H1 (cell line): ENCODE results near the gene GAS7. TPM values are rescaled to one million over a fixed set of nuclear protein-coding genes. Genes with fewer than 3 reads are reported as not detected.

ENCODE experiments used
- CTCF ChIA-PET: fragments of 300-600 bp; sonication (Branson Sonifier 250); formaldehyde crosslinking; loops from one replicate; lab custom pipeline; 2021; ENCODE audit not compliant: partially characterized antibody; lab: Charles Lee
- POLR2A ChIA-PET: fragments of 300-600 bp; sonication (Branson Sonifier 250); formaldehyde crosslinking; loops from one replicate; lab custom pipeline; 2021; ENCODE audit warnings: inconsistent platforms; ENCODE audit not compliant: partially characterized antibody; lab: Charles Lee
- DNase-seq, 2 experiments: peaks; one replicate each; pipeline versions ENCODE4 v3.0.0 to v3.0.0-alpha.2; 2010 to 2022; ENCODE audit warnings: low spot score in 2 of 2, low read depth in 1 of 2, mixed read lengths in 1 of 2
- FAIRE-seq: peaks from 2 replicates; lab custom pipeline; 2011; peaks lifted over from hg19 to GRCh38; lab: Jason Lieb, UNC
- H2AFZ ChIP-seq: 2 replicates; pipeline ENCODE4 v1.8.1; 2012; ENCODE audit warnings: low read length, inconsistent platforms
- H2AK5ac ChIP-seq: 2 replicates; pipeline ENCODE4 v1.6.1; 2013; ENCODE audit warnings: low read depth, low read length
- H2BK120ac ChIP-seq: replicated peaks from 2 replicates; pipeline ENCODE3; 2013; ENCODE audit warnings: low read depth, low read length, inconsistent platforms
- H2BK12ac ChIP-seq: 2 replicates; pipeline ENCODE4 v1.6.1; 2013; ENCODE audit warnings: low read depth, low read length
- H2BK15ac ChIP-seq: 2 replicates; pipeline ENCODE4 v1.6.1; 2013; ENCODE audit warnings: low read length
- H2BK20ac ChIP-seq: 2 replicates; pipeline ENCODE4 v1.6.1; 2013; ENCODE audit warnings: low read length
- H2BK5ac ChIP-seq: 2 replicates; pipeline ENCODE4 v1.6.1; 2013; ENCODE audit warnings: low read depth, low read length
- H3K14ac ChIP-seq: 2 replicates; pipeline ENCODE4 v1.6.1; 2013; ENCODE audit warnings: inconsistent platforms; ENCODE audit not compliant: insufficient read length
- H3K18ac ChIP-seq: 2 replicates; pipeline ENCODE4 v1.6.1; 2013; ENCODE audit warnings: low read length; ENCODE audit errors: extremely low read depth
- H3K23ac ChIP-seq: 2 replicates; pipeline ENCODE4 v1.6.1; 2013; ENCODE audit warnings: inconsistent platforms; ENCODE audit not compliant: insufficient read length
- H3K23me2 ChIP-seq: 2 replicates; pipeline ENCODE4 v1.6.1; 2013; ENCODE audit warnings: low read depth, low read length
- H3K27ac ChIP-seq: 2 replicates; pipeline ENCODE4 v1.6.1; 2011; ENCODE audit warnings: low read depth, low read length, inconsistent platforms
- H3K27me3 ChIP-seq, 4 experiments: replicated peaks in 1 of 4; 1 replicate in 1 of 4; 2 replicates in 3 of 4; pipeline versions ENCODE4 v1.6.1 to v1.8.1; 2011 to 2013; ENCODE audit warnings: low read length in 3 of 4, mild to moderate bottlenecking in 3 of 4, inconsistent platforms in 2 of 4, mixed read lengths in 2 of 4, moderate library complexity in 1 of 4; ENCODE audit not compliant: control insufficient read depth in 3 of 4, insufficient read depth in 3 of 4; ENCODE audit errors: extremely low read depth in 1 of 4
- H3K36me3 ChIP-seq, 4 experiments: 2 replicates each; pipeline versions ENCODE4 v1.6.1 to v1.8.1; 2011 to 2013; ENCODE audit warnings: mild to moderate bottlenecking in 4 of 4, low read length in 3 of 4, moderate library complexity in 2 of 4, control low read depth in 1 of 4, inconsistent platforms in 1 of 4; ENCODE audit not compliant: insufficient read depth in 4 of 4, control insufficient read depth in 2 of 4
- H3K4ac ChIP-seq: replicated peaks from 2 replicates; pipeline ENCODE3; 2013; ENCODE audit warnings: low read length, low read depth, mixed read lengths, inconsistent platforms; ENCODE audit not compliant: insufficient read length
- H3K4me1 ChIP-seq, 4 experiments: replicated peaks in 1 of 4; 1 replicate in 1 of 4; 2 replicates in 3 of 4; pipeline versions ENCODE4 v1.6.1 to v1.8.1; 2011 to 2013; ENCODE audit warnings: low read length in 3 of 4, inconsistent platforms in 2 of 4, mixed read lengths in 1 of 4; ENCODE audit not compliant: insufficient read depth in 4 of 4, control insufficient read depth in 3 of 4
- H3K4me2 ChIP-seq, 2 experiments: 2 replicates each; pipeline versions ENCODE4 v1.6.1 to v1.8.1; 2011 to 2013; ENCODE audit warnings: low read depth in 2 of 2, low read length in 2 of 2, control low read depth in 1 of 2, inconsistent platforms in 1 of 2, mild to moderate bottlenecking in 1 of 2; ENCODE audit not compliant: insufficient read depth in 1 of 2
- H3K4me3 ChIP-seq, 4 experiments: fragments of 200-600, 300-600 bp in 1 of 4; sonication (generic), shearing (Covaris generic), sonication (Bioruptor Twin) in 1 of 4; 2 replicates each; pipeline versions ENCODE4 v1.5.1 to v1.8.1; 2011 to 2016; ENCODE audit warnings: low read length in 4 of 4, low read depth in 3 of 4, control low read depth in 2 of 4, inconsistent platforms in 2 of 4, mild to moderate bottlenecking in 2 of 4, mixed read lengths in 1 of 4, moderate library complexity in 1 of 4; ENCODE audit not compliant: insufficient read depth in 2 of 4; ENCODE audit errors: extremely low read depth in 1 of 4
- H3K56ac ChIP-seq: replicated peaks from 2 replicates; pipeline ENCODE3; 2013; ENCODE audit warnings: low read depth, mild to moderate bottlenecking, mixed read lengths, low read length, inconsistent platforms; ENCODE audit not compliant: insufficient read length
- H3K79me1 ChIP-seq: 2 replicates; pipeline ENCODE4 v1.6.1; 2013; ENCODE audit warnings: low read depth, low read length, control low read depth
- H3K79me2 ChIP-seq, 2 experiments: 2 replicates each; pipeline versions ENCODE4 v1.6.1 to v1.8.1; 2012 to 2013; ENCODE audit warnings: low read length in 2 of 2, mild to moderate bottlenecking in 2 of 2, inconsistent platforms in 1 of 2; ENCODE audit not compliant: insufficient read depth in 2 of 2, control insufficient read depth in 1 of 2
- H3K9ac ChIP-seq, 4 experiments: replicated peaks in 1 of 4; 1 replicate in 1 of 4; 2 replicates in 3 of 4; pipeline versions ENCODE4 v1.6.1 to v1.8.1; 2011 to 2013; ENCODE audit warnings: low read depth in 3 of 4, low read length in 3 of 4, control low read depth in 2 of 4, mild to moderate bottlenecking in 2 of 4, moderate library complexity in 2 of 4, inconsistent platforms in 1 of 4; ENCODE audit errors: extremely low read depth in 1 of 4
- H3K9me3 ChIP-seq, 2 experiments: 2 replicates each; pipeline versions ENCODE4 v1.6.1 to v1.8.1; 2012 to 2013; ENCODE audit warnings: mild to moderate bottlenecking in 2 of 2, moderate library complexity in 2 of 2, control low read depth in 1 of 2, inconsistent platforms in 1 of 2, low read depth in 1 of 2, low read length in 1 of 2, mixed read lengths in 1 of 2; ENCODE audit not compliant: insufficient read depth in 2 of 2
- H4K20me1 ChIP-seq, 2 experiments: replicated peaks in 1 of 2; 2 replicates each; pipeline versions ENCODE3 to v1.8.1; 2011 to 2013; ENCODE audit warnings: inconsistent platforms in 2 of 2, low read length in 2 of 2, mild to moderate bottlenecking in 1 of 2; ENCODE audit not compliant: insufficient read depth in 2 of 2, control insufficient read depth in 1 of 2
- H4K5ac ChIP-seq: 2 replicates; pipeline ENCODE4 v1.6.1; 2013; ENCODE audit warnings: low read length, low read depth, mixed read lengths, inconsistent platforms; ENCODE audit not compliant: insufficient read length
- H4K8ac ChIP-seq: 2 replicates; pipeline ENCODE4 v1.8.0; 2013; ENCODE audit warnings: mild to moderate bottlenecking, moderate library complexity, low read length, inconsistent platforms; ENCODE audit not compliant: insufficient read depth; ENCODE audit errors: extremely low read depth
- H4K91ac ChIP-seq: replicated peaks from 2 replicates; pipeline ENCODE3; 2013; ENCODE audit warnings: low read length, mixed read lengths, inconsistent platforms; ENCODE audit not compliant: insufficient read length
- CBX8 ChIP-seq: fragments of 300-800, 300-1000 bp; sonication (generic); IDR thresholded peaks from 2 replicates; pipeline ENCODE4 v1.7.1; 2016; ENCODE audit warnings: low read depth, low read length, borderline replicate concordance
- CREB1 ChIP-seq: IDR thresholded peaks from 2 replicates; pipeline ENCODE4 v1.6.1; 2012; ENCODE audit warnings: inconsistent platforms
- GTF2F1 ChIP-seq: IDR thresholded peaks from 2 replicates; pipeline ENCODE4 v1.6.1; 2012; ENCODE audit warnings: low read depth, low read length, improper control_type of control experiment, borderline replicate concordance
- MAFK ChIP-seq: IDR thresholded peaks from 2 replicates; pipeline ENCODE4 v1.6.1; 2012; ENCODE audit warnings: low read depth, mild to moderate bottlenecking, improper control_type of control experiment, low read length
- MAX ChIP-seq: IDR thresholded peaks from 2 replicates; pipeline ENCODE4 v1.6.1; 2012; ENCODE audit warnings: inconsistent platforms
- PHF8 ChIP-seq: fragments of 200-600 bp; sonication (generic); conservative IDR thresholded peaks from 2 replicates; pipeline ENCODE4 v1.7.1; 2012; ENCODE audit warnings: low read depth, mild to moderate bottlenecking, inconsistent platforms, low read length, moderate library complexity
- RBBP5 ChIP-seq: IDR thresholded peaks from 2 replicates; pipeline ENCODE4 v1.7.1; 2012; ENCODE audit warnings: low read depth, mild to moderate bottlenecking, inconsistent platforms, low read length, moderate library complexity, borderline replicate concordance
- RNF2 ChIP-seq: fragments of 200-900, 300-1000 bp; sonication (generic); IDR thresholded peaks from 2 replicates; pipeline ENCODE4 v1.7.1; 2016; ENCODE audit warnings: borderline replicate concordance, low read depth, mild to moderate bottlenecking, antibody characterized with exemption, low read length; ENCODE audit not compliant: poor library complexity, severe bottlenecking; ENCODE audit errors: missing control alignments
- SIX5 ChIP-seq: IDR thresholded peaks from 2 replicates; pipeline ENCODE4 v1.6.1; 2011; ENCODE audit warnings: mild to moderate bottlenecking, low read depth, low read length
- TBP ChIP-seq: IDR thresholded peaks from 2 replicates; pipeline ENCODE4 v1.6.1; 2011; ENCODE audit warnings: low read depth, low read length, improper control_type of control experiment
- YY1 ChIP-seq: IDR thresholded peaks from 2 replicates; pipeline ENCODE4 v1.6.1; 2011; ENCODE audit warnings: low read depth, mild to moderate bottlenecking, low read length
- WGBS, 2 experiments: shearing (Covaris generic) in 1 of 2; methylation state at CpG; one replicate each; pipeline versions ENCODE4 v1.1.6 to v1.1.7; 2013 to 2015; ENCODE audit warnings: low lambda C conversion rate in 2 of 2, mixed read lengths in 2 of 2, inconsistent platforms in 1 of 2, low coverage in 1 of 2, missing lambda C conversion rate in 1 of 2; ENCODE audit not compliant: insufficient replicate concordance in 2 of 2, insufficient coverage in 1 of 2, insufficient read length in 1 of 2; ENCODE audit errors: extremely low coverage in 1 of 2, missing lambda C conversion rate in 1 of 2; 5-methylcytosine and 5-hydroxymethylcytosine counted together
- polyA plus RNA-seq, 7 experiments: library from polyadenylated mRNA; depleted of rRNA in 3 of 7; stranded (reverse) in 5 of 7; unstranded in 2 of 7; fragments of >200 nt in 5 of 7; fragments of 200-250 nt in 2 of 7; gene quantifications; 1 replicate in 5 of 7; 2 replicates in 1 of 7; 4 replicates in 1 of 7; pipeline versions ENCODE4 v1.2.1 to v1.2.3, GENCODE V29; 2011 to 2013; ENCODE audit warnings: missing spikeins in 2 of 7, mixed read lengths in 2 of 7
- total RNA-seq: library from RNA; stranded (reverse); fragmentation: NEBNext Ultra II Directional; extraction: Animal tissue kit (Norgen Biotek cat#: 25700); gene quantifications from 2 replicates; pipeline ENCODE4 v1.2.1, GENCODE V29; 2021
- TF ChIP-seq, protein P1 (sequence below), 3 experiments: IDR thresholded peaks; 1 replicate in 2 of 3; 2 replicates in 1 of 3; pipeline versions ENCODE4 v1.5.1 to v1.6.1; 2011; ENCODE audit warnings: low read length in 3 of 3, mild to moderate bottlenecking in 3 of 3, inconsistent platforms in 2 of 3, low read depth in 1 of 3, moderate library complexity in 1 of 3; ENCODE audit not compliant: insufficient read depth in 1 of 3; ENCODE audit errors: control extremely low read depth in 1 of 3

The GAS7 gene
- total and polyA plus RNA-seq, 2 of the 8 experiments (the other 6 are each of a cell fraction or from before 2014, with no cell fraction given): 5.0 to 14.5 TPM

GRCh38 chr17:9862220-9862619 lies 336.2 kb downstream of the GAS7 start:
- H4K5ac ChIP-seq: no peak overlapping the region
- H3K27me3 ChIP-seq: no peaks in the 10 kb centered on the region
- H2BK12ac ChIP-seq: no peak overlapping the region
- peak in 1 of 2 experiments; percentile 4 for DNase-seq
- no peak overlapping the region for H3K56ac ChIP-seq
- H3K27ac ChIP-seq: no peak overlapping the region
- H3K9me3 ChIP-seq: peaks cover 0 to 5% of the 10 kb centered on the region in 2 experiments; a peak in 1 of 4 replicates
- H3K4me2 ChIP-seq: no peak overlapping the region
- no peak overlapping the region for H2AK5ac ChIP-seq
- no peak overlapping the region for H4K8ac ChIP-seq
- no peaks in the 10 kb centered on the region for H3K36me3 ChIP-seq
- 77% methylated on average over 1 of the region's 1 CpG; no CpG with 5 or more reads in 1 of the 2 experiments for WGBS, 2 experiments
- H3K9ac ChIP-seq: no peak overlapping the region
- H3K4me3 ChIP-seq: no peak overlapping the region
- no peak overlapping the region for H4K91ac ChIP-seq
- H3K23me2 ChIP-seq: no peaks in the 10 kb centered on the region
- H3K18ac ChIP-seq: no peak overlapping the region
- H3K4ac ChIP-seq: no peak overlapping the region
- CTCF ChIA-PET: interaction anchor here (0.6 to 1.1 kb wide), 3 partner anchors 18 to 96 kb away, joined by 3 to 4 read pairs (median 3); no protein-coding TSS in a partner anchor
- POLR2A ChIA-PET: no interaction called here
- H2BK15ac ChIP-seq: no peak overlapping the region
- H2BK5ac ChIP-seq: no peak overlapping the region
- H4K20me1 ChIP-seq: no peaks in the 10 kb centered on the region
- H2BK120ac ChIP-seq: no peak overlapping the region
- no peak overlapping the region for H3K23ac ChIP-seq
- H3K14ac ChIP-seq: no peak overlapping the region
- no peaks in the 10 kb centered on the region for H3K4me1 ChIP-seq
- no peak overlapping the region for H2AFZ ChIP-seq
- no peak for FAIRE-seq
- H2BK20ac ChIP-seq: no peak overlapping the region
- no peaks in the 10 kb centered on the region for H3K79me1 ChIP-seq
- H3K79me2 ChIP-seq: no peaks in the 10 kb centered on the region
- TF ChIP-seq TBP (no peak), PHF8 (no peak), SIX5 (no peak), GTF2F1 (no peak), CREB1 (no peak), RNF2 (no peak), RBBP5 (no peak), CBX8 (no peak), YY1 (no peak), MAX (no peak), MAFK (no peak)
- TF ChIP-seq, protein P1, sequence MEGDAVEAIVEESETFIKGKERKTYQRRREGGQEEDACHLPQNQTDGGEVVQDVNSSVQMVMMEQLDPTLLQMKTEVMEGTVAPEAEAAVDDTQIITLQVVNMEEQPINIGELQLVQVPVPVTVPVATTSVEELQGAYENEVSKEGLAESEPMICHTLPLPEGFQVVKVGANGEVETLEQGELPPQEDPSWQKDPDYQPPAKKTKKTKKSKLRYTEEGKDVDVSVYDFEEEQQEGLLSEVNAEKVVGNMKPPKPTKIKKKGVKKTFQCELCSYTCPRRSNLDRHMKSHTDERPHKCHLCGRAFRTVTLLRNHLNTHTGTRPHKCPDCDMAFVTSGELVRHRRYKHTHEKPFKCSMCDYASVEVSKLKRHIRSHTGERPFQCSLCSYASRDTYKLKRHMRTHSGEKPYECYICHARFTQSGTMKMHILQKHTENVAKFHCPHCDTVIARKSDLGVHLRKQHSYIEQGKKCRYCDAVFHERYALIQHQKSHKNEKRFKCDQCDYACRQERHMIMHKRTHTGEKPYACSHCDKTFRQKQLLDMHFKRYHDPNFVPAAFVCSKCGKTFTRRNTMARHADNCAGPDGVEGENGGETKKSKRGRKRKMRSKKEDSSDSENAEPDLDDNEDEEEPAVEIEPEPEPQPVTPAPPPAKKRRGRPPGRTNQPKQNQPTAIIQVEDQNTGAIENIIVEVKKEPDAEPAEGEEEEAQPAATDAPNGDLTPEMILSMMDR (IDR thresholded peaks at IDR 0.05; ENCODE audit: control extremely low read depth in 1 of 3, insufficient read depth in 1 of 3, low read depth in 1 of 3, low read length in 3 of 3): no peak
